ENCODE data around the gene GIPC3.
"Not testable (repeated sequence)": the region's sequence is repeated elsewhere in the genome, so short reads cannot be mapped to it uniquely, and the experiment has no call there.

GIPC3 gene

DNA sequence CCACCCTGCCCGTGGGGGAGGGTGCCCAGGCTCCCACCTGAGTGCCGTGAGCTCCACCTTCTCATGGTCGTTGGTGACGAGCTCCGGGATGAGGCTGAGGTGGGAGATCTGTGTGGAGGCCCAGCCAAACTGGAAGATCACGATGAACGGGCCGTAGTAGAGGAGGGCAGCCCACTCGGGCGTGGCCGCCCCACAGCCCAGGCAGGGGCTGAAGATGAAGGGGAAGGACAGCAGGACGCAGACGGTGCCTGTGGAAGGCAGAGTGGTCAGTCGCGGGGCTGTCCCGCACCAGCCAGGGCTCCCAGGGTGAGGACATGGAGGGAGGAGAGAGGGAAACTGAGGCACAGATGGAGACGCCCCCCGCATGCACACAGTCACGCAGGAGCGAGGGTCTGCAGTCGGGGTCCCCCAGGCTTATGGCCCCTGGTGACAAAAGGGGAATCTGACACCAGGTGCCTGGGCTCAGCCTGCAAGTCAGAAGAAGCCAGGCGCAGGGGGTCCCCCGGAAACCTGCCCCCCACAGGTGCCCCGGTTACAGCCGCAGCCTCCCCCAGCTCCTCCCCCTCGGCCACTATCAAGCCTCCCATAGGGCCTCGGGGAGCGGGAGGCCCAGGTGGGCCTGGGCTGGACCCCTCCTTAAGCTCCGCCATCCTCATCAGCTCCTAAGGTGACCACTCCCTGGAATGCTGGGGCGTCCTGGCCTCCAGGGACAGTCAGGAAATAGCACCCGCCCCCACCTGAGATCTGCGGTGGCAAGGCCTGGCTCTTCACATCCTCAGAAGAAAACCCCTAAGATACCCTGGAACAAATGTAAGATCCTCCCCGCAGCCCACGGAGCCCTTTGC is 34.1 kb upstream of the GIPC3 start:
- DNase-seq = no peak

DNA sequence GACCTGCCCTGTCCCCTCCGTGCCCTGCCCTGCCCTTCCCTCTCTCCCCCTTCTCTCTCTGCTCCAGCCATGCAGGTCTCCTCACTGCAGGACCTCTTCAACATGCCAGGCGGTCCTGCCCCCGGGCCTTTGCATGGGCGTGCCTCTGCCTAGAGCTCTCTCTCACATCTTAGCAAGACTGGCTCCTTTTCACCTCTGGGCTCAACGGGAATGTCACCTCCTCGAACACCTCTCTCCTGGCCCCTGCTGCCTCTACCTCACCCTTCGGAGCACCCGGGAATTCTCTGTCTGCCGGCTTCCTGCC is 33.5 kb upstream of the GIPC3 start:
- no peak for DNase-seq

DNA sequence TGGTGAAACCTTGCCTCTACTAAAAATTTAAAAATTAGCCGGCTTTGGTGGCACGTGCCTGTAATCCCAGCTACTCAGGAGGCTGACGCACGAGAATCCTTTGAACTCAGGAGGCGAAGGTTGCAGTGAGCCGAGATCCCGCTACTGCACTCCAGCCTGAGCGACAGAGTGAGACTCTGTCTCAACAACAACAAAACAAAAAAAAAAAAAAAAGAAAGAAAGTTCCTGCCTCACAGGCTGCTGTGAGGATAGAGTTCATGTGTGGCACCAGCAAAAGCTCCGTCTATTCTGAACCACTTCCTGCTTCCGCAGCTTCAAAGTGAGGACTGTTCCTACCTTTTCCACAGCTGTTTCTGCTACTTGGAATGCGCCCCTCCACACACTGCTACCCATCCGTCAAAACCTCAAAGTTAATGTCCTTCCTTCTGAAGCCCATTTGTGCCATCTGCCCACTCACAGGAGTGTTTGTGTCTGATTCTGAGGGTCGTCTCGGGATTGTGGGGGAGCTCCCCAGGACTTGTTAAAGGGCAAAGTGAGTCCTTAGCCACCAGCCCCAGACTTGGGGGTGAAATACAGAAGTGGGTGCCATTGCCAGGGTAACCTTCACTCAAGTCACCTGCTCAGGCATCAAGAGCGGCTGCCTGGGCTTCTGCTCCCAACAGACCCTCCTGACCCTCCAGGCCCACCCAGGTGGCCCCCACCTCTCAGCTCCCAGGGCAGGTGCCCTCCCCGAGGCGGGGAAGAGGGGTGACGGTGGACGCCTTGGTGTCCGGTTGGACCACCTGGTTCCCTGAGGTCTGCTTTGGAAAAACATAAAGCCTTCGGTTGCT is 30.8 kb upstream of the GIPC3 start:
- DNase-seq = peak; percentile 51

DNA sequence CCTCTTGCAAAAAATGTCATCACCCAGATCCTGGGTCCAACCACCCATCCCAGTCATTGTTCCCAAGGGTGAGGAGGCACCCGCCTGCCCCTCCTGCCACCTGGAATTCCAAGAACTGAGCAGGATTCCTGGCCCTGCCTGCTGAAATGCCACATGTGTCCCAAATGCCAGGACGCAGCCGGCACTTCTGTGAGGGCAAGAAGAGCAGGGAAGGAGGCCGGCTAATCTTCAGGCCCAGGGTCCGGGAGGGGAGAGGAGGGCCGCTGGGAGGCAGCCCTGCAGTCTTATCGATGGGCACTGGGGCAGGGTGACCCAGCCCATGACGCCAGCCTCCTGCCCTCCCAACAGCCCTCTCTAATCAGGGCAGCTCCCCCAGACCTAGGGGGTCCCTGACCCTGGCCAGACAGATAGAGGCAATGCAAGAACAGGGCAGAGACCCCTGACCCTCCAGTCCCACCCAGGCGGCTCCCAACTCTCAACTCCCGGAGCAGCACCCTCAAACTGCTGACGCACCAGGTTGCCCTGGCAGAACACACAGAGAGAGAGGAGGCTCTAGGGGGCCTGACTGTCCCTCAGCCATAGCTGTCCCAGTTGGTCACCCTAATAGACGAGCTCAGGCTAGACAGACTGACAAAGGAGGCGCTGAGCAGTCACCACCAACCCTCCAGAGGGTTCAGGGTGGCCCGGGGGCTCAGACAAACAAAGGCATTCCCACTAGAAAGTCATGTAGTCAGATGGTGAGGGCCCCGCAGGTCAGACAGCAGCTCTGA is 29.4 kb upstream of the GIPC3 start:
- no peak for DNase-seq

DNA sequence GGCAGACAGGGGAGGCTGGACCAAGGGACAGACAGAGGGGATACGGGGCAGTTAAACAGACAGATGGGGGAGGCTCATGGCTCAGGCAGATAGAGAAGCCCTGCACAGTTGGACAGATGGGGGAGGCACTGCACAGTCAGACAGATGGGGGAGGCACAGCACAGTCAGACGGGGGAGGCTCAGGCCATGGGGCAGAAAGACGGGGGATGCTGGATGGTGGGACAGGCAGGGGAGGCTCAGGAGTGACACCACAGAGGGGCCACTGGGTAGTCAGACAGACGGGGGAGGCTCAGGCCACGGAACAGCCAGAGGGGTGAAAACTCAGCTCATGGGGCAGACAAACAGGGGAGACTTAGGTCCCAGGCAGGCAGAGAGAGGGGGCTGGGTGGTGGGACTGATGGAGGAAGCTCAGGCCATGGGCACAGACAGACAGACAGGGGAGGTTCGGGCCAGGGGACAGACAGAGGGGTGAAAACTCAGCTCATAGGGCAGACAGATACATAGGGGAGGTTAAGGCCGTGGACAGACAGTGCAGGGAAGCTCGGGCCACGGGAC is 28.8 kb upstream of the GIPC3 start:
- no peak for DNase-seq

DNA sequence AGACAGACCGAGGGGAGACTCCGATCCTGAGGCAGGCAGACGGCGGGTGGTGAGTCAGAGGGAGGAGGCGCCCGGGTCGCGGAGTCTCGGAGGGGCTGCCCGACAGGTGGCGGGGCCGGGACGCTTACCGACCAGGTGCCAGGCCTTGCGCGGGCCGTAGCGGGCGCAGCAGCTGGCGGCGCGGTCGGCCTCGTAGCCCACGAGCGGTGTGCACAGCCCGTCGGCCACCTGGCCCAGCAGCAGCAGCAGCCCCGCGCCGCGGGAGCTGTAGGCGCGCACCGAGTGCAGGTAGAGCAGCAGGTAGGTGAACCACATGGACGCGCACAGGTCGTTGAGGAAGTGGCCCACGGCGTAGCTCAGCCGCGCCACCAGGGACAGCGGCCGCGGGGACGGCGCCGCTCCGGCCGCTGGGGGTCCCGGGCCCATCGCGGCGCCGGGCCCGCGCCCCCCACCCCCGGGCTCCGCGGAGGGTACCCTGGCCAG is 28.3 kb upstream of the GIPC3 start:
- peak; percentile 51 for DNase-seq

DNA sequence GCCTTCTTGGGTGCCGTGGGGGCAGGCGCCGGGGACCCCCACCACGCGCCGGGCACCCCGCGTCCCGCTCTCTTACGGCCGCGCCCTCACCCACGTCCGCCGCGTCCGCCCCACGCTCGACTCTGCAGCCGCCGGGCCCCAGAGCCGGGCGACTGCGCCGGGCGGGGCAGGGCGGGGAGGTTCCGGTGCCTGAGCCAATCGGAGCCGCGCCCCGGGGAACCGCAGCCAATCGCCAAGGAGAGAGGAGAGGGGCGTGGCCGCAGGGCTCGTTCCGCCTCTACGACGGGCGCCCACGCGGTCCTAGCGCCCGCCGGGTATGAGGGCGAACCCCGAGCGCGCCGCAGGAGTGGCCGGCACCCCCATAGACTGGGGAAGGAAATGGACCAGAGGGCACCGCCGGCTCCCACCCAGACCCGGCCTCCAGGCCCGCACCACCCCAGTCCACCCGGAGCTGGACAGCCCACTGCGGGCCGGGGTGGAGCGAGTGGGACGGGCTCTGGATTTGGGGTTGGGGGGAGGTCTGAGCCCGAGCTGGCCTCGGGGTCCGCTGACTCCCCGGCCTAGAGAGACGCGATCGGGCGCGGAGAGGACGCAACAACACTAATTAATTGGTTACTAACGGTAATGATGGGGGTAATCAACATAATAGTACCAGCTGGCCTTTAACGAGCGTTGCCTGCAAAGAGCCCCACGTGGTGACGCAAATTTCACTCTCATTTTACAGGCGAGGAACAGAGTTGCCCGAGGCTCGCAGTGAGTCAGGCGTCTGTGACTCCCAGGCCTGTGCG is 27.6 kb upstream of the GIPC3 start, which contains the start of gene MFSD12:
Gene MFSD12 (minus strand): TSS at position 126 of the 788 bp plus-strand sequence. CDS start 183 bp downstream, outside the sequence.
- peak; percentile 90 for DNase-seq

DNA sequence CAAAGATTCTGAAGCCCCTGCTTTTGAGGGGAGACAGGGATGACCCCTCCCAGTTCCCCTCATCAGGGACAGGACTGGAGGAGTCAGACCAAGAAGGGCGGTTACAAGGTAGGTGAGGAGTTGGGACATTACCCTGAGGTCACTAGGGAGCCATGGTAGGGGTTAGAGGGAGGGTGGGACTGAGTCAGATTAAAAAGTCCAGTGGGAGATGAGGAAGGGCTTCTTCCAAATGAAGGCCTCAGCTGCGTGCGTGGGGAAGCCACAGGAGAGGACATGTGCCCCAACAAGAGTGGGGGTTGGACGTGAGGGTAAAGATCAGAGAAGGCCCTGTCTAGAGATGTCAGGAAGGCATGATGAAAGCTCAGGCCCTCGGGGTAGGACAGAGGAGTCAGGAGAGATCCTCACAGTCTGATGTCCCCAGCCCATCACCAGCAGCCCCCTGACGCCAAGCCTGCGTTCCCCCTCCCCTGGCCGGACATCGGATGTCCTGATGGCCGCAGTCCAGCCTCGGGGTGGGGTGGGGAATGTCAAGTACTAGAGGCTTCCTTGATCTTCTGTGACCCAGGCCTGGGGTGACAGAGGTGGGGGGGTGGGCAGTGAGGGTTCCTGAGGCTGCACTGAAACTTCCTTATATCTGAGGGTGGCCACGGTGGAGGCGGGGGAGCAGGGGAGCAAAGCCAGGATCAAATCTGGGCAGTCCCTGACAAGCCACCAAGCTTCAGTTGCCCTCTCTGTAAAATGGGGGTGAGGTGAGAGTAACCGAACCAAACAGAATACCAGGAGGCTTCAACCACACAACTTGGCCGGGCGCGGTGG is 21.4 kb upstream of the GIPC3 start:
- no peak for DNase-seq

DNA sequence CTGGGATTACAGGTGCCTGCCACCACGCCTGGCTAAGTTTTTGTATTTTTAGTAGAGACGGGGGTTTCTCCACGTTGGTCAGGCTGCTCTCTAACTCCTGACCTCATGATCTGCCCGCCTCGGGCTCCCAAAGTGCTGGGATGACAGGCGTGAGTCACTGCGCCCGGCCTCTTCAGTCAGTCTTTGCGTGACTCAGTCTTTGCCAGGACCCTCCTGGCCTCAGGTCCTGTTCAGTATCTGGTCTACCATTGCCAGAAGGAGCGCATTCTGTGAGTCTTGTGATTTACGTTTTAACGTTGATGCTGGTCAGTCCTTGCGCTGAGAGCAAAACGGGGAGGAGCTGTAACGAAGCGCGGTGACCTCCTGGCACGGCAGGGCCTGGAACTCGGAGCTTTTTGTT is 20.1 kb upstream of the GIPC3 start:
- no peak for DNase-seq

DNA sequence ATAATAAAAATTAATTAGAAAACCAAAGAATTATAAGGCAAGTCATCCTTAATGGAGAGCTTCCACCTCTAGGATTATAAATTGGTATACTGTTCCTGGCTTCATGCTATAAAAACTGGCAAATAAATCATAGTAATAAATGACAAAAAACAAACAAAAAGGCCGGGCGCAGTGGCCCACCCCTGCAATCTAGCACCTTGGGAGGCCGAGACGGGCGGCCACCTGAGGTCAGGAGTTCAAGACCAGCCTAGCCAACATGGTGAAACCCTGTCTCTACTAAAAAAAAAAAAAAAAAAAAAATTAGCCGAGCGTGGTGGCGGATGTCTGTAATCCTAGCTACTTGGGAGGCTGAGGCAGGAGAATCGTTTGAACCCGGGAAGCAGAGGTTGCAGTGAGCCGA is 15.2 kb upstream of the GIPC3 start:
- DNase-seq = not testable (repeated sequence)

DNA sequence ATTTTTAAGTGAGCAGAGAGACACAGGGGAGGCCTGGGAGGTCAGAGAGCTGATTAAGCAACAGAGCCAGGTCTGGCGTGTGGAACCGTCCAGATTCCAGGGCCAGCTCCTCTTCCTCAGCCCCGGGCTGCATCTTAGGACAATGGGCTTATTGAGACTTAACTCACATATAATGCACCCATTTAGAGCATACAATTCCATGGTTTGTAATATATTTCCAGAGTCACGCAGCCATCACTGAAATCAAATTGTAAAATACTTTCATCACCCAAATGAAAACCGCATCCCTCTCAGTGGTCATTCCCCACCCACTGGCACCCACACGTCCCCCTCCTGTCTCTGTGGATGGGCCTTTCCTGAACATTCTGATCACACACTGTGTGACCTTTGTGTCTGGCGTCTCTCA is 14.7 kb upstream of the GIPC3 start:
- DNase-seq = no peak

DNA sequence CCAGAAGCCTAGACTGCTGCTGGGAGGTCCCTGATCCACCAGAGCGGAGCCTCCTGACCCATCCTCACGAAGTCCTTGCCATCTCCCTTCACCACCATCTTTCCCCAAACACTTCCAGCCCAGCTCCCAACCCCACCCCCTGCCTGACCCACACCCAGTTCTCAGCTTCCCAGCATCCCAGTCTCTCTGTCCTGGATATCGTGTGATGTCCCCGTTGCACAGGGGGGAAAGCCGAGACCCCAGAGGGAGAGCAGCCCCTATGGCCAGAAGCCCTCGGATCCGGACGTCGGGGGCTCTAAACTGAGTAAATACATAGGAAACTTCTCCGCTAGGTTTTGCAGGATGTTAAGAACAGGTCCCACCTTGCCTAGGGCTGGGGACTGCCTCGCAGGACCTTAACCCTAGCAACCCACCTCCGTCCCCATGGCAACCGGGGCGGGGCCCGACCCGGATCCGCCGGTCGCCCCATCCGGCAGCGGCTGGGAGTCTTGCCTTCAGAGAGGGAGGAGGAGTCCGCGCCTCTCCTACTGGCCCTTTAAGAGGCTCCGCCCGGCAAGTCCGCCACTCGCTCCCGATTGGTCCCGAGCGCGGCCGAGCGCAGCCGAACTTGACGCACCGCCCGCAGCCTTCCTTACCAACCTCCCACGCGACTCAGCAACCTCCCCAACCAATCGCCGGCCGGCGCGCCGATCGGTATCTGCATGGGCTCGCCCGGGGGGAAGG is 13.0 kb upstream of the GIPC3 start:
- peak; percentile 100 for DNase-seq

DNA sequence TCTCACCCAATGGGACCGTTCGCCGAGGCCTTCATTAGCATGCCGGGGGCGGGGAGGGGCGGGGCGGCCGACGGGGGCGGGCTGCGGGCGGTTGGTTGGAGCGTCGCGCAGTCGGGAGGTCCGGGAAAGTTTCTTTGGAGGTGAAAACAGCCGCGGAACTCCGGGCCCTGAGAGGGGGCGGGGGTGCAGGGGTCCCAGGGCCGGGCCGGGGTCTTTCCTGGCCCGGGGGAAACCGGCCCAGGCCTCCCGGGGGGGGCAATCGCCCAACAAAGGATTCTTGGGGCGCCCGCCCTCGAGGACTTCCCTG is 12.5 kb upstream of the GIPC3 start, which contains the start of gene HMG20B:
Gene HMG20B (plus strand): TSS at position 90 of the 307 bp plus-strand sequence. CDS start 366 bp downstream, outside the sequence.
- no peak for DNase-seq

DNA sequence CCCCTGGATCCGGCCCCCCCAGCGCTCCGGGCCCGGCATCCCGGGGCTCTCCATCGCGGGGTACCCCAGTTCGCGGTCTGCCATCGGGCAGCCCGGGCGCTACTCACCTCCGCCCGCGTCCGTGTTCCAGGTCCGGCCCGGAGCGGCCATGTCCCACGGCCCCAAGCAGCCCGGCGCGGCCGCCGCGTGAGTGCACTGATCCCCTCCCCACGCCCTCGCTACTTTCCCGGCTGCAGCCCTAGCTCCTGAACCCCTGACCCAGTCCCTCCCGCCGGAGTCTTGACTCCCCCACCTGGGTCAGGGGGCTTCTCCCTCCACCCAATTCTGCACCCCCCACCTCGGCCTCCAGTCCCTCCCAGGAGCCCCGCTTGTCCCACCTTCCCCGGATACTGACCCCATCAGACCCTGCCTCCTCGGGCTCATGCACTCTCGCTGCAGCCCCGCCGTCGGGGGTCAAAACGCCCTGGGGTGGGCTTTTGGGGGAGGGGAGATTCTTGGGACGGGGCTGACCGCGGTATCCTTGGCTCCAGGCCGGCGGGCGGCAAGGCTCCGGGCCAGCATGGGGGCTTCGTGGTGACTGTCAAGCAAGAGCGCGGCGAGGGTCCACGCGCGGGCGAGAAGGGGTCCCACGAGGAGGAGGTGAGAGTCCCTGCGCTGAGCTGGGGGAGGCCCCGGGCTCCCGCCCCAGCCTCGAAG is 12.0 kb upstream of the GIPC3 start:
- DNase-seq = no peak

DNA sequence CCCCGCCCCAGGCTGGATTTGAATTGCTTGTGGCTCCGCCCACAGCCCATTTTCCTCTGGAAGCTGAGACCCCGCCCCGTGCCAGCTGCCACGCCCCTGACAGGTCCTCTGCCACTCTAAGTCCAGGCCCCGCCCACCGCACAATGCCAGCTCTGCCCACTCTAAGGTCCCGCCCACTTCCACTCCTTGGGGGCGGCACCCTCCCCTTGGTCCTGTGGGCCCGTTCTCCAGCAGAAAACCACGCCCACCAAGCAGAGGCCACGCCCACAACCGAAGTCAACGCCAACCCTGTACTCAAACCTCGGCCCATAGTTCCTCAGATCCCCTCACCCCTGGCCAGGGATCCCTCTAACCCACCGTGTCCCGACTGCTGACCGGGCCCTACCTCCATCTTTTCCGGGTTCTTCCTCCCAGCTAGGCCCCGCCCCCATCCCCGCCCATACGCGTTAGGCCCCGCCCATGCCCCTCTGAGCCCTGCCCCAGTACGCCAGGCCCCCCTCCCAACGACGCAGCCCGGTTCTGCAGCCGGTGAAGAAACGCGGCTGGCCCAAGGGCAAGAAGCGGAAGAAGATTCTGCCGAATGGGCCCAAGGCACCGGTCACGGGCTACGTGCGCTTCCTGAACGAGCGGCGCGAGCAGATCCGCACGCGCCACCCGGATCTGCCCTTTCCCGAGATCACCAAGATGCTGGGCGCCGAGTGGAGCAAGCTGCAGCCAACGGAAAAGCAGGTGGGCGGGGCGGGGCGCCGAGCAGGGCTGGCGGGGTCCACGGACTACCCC is 11.2 kb upstream of the GIPC3 start:
- peak; percentile 91 for DNase-seq

DNA sequence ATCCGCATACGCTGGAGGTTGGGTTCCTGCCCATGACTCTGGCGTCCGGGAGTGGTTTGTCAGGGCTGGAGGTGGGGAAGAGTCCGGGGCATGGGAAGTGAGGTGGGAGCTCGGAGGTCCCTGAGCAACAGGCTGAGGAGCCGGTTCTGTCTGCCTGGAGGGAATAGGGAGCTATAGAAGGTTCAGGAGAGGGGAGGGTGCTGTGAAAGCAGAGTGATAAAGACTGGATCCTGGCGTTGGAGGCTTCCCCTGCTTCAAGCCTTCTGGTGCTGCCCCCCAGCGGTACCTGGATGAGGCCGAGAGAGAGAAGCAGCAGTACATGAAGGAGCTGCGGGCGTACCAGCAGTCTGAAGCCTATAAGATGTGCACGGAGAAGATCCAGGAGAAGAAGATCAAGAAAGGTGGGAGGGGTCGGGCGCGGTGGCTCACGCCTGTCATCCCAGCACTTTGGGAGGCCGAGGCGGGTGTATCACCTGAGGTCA is 10.0 kb upstream of the GIPC3 start:
- DNase-seq = no peak

DNA sequence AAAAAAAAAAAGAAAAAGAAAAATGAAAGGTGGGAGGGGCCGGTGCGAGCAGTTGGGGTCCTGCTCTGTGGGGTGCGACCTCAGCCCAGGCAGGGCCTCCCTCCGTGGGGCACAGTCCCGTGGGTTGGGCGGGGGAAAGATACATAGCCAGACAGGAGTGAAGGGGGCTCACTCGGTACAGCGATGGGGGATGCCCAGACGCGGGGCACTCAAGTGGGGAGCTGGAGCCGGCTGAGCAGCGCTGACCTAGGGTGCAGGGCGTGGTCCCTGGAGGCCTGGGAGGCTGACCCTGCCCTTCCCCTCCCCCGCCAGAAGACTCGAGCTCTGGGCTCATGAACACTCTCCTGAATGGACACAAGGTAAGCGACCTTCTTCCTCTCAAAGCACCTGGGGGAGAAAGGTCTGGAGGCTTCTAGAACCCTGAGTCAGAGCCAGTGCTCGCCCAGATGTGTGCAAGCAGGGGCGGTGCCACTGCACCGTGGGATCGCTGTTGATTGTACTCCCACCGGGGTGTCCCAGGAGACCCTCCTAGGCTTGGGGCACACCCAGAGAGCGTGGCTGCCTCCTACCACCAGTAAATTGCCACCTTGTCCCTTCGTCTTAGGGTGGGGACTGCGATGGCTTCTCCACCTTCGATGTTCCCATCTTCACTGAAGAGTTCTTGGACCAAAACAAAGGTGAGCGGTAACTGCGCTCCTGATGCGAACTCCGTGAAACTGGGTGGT is 9.2 kb upstream of the GIPC3 start:
- DNase-seq = no peak

Data from CD4-positive, alpha-beta T cell treated with Interferon gamma for 1 hour (primary cell).